HG03439 (cell line): ENCODE results near the gene ANXA4.

Source experiments
- ATAC-seq: cut with Tn5 transposase; IDR thresholded peaks from one replicate; pipeline ENCODE4 v1.9.1; 2021; ENCODE audit warnings: mild to moderate bottlenecking, moderate library complexity; ENCODE audit not compliant: unreplicated experiment

ANXA4 gene

DNA sequence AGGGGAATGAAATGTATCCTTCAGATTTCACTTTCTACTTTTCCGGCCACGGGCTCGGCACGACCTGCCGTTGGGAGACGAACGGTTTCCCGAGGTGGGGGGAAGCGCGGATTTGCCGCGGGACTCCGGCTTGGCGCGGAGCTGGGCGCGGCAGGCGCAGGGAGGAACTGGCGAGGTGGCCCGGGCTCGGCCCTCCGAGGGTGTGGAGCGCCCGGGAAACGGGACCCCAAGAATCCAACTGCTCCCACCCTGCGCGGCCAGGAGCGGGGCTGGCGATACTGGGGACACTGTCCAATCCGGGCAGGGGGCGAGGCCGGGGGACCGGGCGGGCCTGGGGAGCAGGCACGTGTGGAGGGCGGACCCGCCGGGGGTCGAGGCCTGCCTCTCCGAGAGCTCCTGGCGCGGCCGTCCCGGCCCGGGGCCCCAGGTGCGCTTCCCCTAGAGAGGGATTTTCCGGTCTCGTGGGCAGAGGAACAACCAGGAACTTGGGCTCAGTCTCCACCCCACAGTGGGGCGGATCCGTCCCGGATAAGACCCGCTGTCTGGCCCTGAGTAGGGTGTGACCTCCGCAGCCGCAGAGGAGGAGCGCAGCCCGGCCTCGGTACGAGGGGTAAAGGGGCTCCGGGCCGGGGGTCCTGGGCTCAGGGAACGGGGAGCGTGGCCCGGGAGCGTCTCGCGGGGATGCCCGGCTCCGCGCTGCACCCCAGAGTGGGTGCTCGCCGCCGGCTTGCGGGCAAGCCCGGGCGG lies at the start of gene ANXA4:
Gene ANXA4, plus strand, starts transcription at position 560 of the 747 bp plus-strand sequence. CDS start 39,432 bp downstream, outside the sequence.
- peak; percentile 80 for ATAC-seq

DNA sequence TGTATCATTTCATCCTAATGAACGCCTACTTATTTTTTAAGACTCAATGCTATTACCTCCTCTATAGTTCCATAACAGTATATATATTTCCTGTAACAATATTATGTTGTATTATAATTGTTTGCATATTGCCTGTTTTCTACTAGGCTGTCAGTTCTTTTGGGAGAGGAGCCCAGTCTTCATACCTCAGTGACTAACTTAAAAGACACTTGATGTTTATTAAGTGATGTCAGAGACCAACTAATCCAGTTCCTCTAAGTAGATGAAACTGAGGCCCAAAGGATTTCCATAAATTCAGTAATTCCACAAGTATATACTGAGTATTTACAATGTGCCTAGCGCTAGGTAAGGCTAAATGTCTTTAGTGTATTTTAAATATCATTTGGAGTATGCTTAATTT lies 49.5 kb upstream of the ANXA4 start:
- no peak for ATAC-seq

DNA sequence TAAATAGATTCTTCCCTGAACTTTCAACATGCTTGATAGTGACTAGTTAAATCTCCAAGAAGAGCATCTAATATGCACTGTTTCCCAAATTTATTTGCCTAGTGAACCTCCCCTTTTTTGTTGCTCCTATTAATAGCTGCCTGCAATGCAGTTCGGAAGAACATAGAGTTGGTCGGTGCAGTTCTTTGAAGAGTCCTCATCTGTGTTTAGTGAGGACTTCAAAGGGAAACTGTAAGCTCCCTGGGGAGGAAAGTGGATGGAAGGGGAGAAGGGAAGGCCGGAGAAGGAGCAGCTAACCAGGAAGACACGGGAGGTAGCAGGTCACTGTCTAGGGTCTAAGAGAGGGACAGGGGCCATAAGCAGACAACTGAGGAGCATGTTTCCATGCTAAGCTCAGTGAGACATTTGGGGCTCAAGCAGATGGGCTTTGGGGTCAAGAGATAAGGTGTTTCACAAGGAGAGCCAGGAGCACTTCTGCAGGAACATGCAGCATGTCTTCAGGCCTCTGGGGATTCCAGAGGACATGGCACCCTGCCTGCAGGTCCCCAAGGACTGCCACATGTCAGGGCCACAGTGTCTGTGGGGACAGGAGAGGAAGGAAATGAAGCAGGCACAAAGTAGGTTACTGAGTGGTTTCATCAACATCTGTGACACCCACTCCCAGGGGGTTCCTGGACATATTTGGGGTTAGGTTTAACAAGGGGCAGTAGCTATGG lies 48.7 kb upstream of the ANXA4 start:
- no peak for ATAC-seq

DNA sequence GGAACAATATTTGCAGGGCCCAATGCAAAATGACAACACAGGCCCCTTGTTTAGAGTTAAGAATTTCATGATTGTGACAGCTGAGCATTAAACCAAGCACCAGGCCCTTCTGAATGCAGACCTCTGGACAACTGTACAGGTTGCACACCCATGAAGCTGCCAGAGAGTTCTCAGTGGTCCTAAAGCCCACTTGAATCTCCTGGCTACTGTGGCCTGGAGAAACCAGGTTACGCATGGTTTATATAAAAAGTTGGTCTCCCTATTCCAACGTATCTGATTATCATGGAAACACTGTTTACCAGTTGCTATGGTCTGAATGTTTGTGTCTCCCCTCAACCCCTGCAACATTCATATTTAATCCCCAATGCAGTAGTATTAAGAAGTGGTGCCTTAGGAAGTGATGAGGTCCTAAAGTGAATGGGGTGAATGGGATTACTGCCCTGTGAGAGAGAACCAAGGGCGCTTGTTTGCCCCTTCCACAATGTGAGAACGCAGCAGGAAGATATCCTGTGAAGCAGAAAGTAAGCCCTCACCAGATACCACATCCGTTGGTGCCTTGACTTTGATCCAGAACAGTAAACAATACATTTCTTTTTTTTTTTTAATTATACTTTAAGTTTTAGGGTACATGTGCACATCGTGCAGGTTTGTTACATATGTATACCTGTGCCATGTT lies 48.0 kb upstream of the ANXA4 start:
- no peak for ATAC-seq

DNA sequence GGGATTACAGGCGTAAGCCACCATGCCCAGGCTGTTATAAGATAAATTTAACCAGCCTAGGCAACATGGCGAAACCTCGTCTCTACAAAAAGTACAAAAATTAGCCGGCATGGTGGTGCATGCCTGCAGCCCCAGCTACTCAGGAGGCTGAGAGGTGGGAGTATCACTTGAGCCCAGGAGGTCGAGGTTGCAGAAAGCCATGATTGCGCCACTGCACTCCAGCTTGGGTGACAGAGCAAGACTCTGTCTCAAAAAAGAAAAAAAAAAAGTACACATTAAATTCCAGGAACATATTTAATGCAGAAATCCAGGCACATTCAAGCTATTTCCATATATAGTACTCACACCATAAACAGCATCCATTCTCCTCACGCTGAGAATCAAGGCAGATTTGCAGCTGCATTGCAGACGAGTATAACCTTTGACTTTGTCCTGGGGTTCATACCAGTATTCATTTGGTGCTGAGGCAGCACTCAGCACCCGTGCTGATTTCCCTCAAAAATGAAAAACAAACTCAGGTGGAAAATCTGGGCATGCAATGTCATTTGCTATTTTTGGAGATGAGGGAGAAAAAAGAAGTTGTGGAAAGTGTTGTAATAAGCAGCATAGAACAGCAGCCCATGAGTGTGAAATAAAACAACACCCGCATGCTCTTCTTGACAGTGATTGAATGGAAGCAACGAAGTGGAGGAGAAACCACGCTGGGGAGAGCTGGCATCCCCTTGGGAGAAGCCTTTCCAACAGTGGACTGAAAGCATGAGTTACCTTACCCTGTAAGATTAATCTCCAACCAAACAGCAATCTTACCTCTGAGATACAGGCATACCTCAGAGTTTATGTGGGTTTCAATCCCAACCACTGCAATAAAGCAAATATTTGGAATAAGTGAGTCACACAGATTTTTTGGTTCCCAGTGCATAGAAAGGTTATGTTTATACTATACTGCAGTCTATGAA lies 46.8 kb upstream of the ANXA4 start:
- ATAC-seq: no peak

DNA sequence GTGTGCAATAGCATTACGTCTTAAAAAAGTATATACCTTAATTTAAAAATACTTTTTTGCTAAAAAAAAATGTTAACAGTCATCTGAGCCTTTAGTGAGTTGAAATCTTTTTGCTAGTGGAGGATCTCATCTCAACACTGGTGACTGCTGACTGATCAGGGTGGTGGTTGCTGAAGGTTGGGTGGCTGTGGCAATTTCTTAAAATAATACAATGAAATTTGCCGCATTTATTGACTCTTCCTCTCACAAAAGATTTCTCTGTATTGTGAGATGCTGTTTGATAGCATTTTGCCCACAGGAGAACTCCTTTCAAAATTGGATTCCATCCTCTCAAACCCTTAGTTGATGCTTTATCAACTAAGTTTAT lies 46.1 kb upstream of the ANXA4 start:
- ATAC-seq: no peak

DNA sequence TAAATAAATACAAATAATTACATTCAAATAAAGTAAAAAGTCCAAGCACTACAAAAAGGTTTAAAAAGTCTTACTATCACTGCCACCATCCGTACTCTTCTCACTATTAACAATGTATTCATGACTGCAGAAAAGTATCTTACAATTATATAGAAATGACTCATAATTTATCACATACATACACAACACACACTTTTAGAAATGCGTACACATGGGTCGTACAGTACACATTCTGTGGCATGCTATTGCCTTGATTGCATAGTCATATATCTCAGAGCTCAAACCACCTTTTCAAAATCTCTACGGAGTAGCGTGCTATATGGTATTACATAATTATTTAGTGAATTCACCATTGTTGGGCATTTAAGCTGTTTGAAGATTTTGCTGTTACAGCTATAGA lies 41.6 kb upstream of the ANXA4 start:
- ATAC-seq: no peak

DNA sequence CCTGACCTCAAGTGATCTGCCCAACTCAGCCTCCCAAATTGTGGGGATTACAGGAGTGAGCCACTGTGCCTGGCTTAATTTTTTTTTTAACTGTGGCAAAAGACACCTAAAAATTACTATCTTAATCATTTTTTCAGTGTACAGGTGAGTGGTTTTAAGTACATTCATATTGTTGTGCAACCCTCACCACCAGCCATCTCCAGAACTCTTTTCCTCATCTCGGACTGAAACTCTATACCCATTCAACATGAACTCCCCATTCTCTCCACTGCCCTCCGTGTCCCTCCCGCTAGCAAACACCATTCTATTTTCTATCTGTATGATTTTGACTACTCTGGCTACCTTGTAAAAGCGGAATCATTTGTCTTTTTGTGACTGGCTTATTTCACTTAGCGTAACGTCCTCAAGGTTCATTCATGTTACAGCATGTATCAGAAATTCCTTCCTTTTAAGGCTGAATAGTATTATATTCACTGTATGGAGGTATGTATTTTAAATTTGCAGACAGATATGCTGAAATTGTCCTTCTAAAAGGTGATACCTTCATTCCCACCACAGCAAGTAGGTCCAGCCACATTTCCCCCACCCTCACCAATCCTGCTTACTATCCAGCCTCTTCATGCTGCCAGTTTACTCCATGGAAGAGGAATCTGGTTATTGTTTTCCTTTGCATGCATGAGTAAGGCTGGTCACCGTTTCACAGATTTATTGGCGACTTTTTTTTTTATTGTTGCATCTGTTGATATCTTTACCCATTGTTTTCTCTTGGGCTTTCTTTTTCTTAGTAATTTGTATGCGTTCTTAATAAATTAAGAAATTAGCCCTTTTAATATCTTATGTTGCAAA lies 40.6 kb upstream of the ANXA4 start:
- ATAC-seq: no peak

DNA sequence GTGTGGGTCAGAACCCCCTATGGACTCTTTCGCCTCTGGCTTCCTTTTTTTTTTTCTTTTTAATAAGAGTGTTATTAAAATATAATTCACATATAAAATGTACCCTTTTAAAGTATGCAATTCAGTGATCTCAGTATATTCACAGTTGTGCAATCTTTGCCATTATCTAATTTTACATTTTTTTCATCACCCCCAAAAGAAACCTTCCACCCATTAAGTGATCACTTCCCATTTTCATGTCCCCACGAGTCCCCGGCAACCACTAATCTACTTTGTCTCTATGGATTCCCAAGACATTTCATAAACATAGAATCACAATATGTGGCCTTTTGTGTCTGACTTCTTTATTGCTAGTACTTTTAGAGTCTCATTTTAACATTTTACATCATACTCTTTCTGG lies 38.7 kb upstream of the ANXA4 start:
- ATAC-seq: no peak

DNA sequence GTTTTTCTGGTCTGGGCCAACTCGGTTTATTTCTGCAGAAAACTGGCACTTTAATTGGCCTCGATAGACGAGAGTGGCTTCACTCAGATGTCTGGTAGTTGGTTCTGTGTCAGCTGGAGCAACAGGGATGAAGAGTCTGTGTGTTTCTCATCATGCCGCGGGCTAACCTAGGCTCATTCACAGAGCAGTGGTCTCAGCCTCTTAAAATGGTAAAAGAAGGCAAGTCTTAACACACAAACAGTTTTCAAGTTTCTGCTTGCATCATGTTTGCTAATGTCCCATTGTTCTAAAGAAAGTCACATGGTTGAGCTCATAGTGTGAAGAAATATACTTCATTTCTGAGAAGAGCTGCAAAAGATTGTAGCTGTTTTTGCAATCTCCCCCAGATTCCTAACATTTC lies 37.5 kb upstream of the ANXA4 start:
- ATAC-seq: no peak

DNA sequence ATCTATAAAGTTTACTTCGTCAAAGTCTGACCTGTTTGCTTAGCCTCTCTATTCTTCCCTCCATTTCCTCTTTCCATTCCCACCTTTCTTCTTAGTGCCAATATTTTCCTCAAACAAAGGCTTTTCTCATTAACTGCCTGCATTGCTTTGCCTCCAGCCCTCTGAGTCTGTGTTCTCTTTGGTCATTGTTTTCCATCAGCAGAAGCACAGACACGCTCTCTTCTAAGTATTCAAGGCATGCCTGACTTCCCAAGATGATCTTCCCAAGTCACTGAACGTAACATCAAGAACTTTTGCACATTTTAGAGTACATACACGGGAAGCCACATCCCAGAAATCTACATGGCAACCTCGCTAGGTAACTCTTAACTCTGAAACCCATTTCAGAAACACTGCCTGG lies 32.6 kb upstream of the ANXA4 start:
- ATAC-seq: no peak

DNA sequence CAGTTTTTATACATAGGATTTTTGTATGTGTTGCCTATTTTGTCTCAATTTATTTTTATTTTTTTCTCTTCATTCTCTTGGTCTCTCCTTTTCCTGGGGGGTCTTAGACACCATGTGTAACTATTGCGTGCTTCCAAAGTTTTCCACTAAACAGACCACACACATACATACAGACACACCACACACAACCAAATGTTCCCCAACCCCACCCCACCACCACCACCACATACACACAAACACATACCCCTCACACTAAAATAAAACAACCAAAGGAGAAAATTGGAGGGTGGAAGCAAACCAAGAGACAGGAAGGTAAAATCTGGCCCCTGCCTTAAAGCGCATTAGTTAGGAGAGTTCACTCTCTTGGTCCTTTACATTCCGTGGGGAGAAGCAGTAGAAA lies 30.0 kb upstream of the ANXA4 start:
- ATAC-seq: no peak

DNA sequence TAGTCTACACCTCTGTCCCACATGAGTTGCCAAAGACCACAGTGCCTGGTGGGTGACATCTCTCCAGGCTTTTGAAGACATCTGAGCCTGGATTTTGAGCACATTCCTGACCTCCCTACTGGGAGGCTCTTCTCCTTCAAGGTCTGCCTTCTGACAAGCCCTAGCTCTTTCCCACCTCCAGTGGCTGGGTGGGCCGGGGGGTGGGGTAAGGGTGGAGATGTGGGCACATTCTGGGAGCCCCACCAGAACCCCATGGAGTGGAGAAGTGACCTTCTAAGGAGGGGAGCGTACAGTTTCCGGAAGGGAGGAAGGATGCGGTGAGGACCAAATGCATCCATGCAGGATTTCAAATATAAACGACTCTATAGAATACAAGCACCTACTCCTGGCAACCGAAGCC lies 27.9 kb upstream of the ANXA4 start:
- ATAC-seq: no peak

DNA sequence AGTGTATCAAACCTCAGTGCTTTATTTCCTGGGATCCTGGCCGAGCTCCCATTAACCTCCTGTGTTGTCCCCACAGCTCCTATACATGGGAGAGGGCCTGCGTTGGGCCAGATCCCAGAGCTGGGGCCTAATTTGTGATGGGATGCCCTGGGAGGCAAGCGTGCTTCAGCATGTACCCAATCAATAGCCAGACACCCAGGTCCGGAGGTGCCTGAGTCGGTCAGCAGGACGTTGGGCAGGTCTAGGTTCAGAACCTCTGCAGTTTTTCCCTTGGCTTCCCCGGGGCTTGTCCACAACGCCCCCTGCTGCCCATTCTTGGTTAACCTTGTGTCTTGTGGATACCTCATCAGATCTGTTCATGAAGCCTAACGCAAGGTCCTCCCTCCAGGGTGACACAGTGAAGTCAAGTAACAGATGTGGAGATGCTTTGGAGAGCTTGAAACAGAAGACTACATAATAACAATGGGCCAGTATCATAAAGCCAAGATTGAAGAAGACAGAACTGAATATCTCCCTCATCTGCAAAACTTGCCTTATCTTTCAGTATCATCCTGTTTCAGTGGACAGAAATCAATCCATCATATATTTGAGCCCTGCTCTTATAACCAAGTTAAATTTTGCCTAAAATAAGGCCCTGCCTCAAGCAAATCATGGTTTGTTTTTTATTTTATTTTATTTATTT lies 27.3 kb upstream of the ANXA4 start:
- peak; percentile 81 for ATAC-seq

DNA sequence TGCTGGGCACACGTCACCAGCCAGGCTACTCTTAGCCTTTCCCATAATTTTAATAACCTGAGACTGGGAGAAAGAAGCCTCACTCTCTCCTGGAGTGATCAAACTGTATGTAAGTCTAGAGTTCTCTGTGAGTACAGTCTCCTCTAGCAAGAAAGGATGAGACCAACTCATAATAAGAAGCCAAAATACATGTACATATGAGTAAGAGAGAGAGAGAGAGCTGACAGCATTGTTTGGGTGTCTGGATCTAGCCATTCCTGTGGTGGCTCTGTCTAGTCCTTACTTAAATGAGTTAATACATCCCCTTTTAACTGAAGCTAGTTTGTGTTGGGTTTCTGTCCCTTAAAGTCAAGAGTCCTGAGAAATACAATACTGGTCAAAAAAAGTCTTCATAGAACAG lies 26.0 kb upstream of the ANXA4 start:
- no peak for ATAC-seq

DNA sequence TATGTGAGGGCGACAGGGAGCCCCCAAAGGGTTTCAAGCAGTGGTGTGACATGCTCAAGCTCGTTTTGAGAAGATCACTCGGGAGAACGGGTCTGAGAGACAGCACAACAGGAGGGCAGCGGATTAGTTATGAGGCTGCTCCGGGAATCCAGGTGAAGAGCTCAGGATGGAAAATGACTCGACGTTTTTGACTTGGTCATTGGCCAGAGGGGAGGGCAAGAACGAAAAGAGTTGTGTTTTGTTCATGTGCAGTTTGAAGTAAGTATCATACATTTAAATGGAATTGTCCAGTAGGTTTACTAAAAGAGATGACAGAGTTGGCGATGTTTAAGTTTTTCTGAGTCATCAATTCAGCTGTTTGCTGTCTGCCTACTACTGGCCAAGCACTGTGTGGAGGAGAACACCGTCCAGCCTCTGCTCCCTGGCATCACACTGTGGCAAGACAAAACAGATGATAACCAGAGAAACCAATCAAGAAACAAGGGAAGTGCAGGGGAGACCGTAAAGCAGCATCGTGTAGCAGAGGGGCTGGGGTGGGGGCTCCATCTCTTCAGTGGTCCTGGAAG lies 25.3 kb upstream of the ANXA4 start:
- ATAC-seq: no peak

DNA sequence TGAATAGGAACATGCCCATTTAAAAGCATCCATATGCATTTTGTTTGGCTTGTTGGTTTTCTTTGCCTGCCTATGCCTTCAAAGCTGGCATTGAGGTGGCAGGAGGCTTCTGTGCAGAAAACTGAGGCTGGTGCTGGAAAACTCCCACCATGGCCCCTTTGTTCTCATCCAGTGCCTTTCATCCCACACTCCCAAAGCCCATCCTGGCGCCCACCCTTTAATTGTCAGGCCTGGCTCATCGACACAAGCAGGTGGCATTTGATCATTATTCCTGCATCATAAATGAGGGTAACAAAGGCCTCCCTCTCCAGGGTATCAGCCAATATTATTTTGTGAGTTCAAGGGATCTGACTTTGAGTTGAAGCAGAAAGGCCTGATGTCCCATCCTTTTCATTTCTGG lies 24.7 kb upstream of the ANXA4 start:
- no peak for ATAC-seq

DNA sequence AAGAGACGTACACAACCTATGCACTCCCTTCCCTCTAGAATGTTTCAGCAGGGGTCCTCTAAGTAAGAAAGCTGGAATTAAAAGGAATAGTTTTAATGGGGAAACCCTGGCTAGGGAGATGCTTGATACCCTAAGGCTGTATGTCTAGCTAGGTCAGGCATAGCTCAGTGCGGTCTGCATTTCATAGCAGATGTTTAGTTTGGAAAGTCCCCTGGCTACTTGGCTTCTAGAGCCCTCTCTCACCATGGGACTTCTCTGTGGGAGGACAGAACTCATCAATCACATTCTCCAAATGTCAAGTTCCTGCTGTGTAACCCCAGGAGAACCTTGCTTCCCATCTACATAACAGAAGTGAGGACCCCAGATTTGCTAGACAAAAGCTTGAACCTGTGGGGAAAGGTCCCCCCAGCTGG lies 24.1 kb upstream of the ANXA4 start:
- ATAC-seq: no peak

DNA sequence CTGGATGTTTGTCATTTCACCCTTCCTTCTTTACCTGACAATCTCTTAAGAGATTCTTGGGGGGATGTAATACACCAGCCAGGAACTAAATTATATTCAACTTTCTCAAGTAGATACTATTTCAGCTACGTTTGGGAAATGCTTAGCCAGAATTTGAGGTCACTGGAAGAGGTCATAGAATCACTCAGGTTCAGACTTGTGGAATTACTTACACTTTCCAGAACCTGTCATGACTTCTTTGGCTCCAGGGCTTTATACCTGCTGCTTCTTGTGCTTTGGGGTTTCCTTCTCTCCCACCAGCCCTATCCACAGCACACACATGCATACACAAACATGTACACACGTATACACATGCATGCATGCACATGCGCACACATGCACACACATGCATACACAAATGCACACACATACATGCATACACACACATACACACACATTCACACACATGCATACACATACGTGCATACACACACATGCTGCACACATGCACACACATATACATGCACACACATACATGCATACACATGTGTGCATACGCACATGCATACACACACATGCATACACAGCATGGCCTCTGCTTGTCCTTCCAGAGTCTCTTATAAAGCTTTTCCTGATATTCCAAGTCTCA lies 23.5 kb upstream of the ANXA4 start:
- ATAC-seq: no peak
